Measurements from ENCODE around the gene MASP2.
"Not testable (repeated sequence)": the region's sequence is repeated elsewhere in the genome, so short reads cannot be mapped to it uniquely, and the experiment has no call there.

DNA sequence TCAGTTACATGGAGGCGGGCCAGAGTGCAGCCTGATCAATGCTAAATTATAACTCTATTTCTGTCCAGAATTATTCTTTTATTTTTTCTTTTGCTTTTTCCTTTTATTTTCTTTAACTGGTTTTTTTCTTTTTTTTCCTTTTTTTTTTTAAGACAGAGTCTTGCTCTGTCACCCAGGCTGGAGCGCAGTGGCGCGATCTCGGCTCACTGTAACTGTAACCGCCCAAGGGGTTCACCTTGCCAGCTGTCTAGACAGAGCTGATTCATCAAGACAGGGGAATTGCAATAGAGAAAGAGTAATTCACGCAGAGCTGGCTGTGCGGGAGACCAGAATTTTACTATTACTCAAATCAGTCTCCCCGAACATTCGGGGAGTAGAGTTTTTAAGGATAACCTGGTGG is 4.1 kb upstream of the MASP2 start:
- TF ChIP-seq POLR2A (IDR thresholded peaks at IDR 0.05; ENCODE audit: low read length); GATA1 (IDR thresholded peaks at IDR 0.05; ENCODE audit: low read depth, low read length): not testable (repeated sequence)

All from erythroblast (primary cell).